K562 treated with DMSO at 1 percent for 24 hours (cell line): ENCODE results near the gene PLCB4. TPM values are rescaled to one million over a fixed set of nuclear protein-coding genes. Genes with fewer than 3 reads are reported as not detected.

Experiments
- total RNA-seq: library from RNA; unstranded; fragments of 300-600 nt; gene quantifications from 2 replicates; pipeline ENCODE4 v1.2.3, GENCODE V29; 2022; ENCODE audit warnings: low read depth; ENCODE audit not compliant: insufficient read depth

PLCB4 gene
- 0.80 and 1.7 TPM in 2 replicates for total RNA-seq

GRCh38 chr20:9068841-9069663 lies at the start of gene PLCB4:
TSS of gene PLCB4 (plus strand) at chr20:9069087. CDS start at chr20:9307815, 238,728 bp downstream.

GRCh38 chr20:9514461-9515213 lies 445.8 kb downstream of the PLCB4 start, which contains the start of gene LAMP5:
TSS of gene LAMP5 (plus strand) at chr20:9514590. CDS start at chr20:9514853, 263 bp downstream.

